HEK293 (cell line): ENCODE data around the gene P2RY6.

Experiments
- CTCF ChIA-PET: fragments of 350-600 bp; formaldehyde crosslinking; extraction: SDS; loops from one replicate; lab custom pipeline; 2021; ENCODE audit warnings: antibody characterized with exemption; lab: Yijun Ruan, JAX
- POLR2A ChIA-PET: fragments of 300-600 bp; formaldehyde crosslinking; extraction: SDS; loops from one replicate; lab custom pipeline; 2020; ENCODE audit warnings: antibody characterized with exemption, inconsistent platforms; lab: Yijun Ruan, JAX
- H3K27ac ChIP-seq: fragments of 200-500 bp; sonication (Bioruptor generic); 2 replicates; pipeline ENCODE4 v1.5.1; 2014; ENCODE audit warnings: low read depth, low read length, control low read depth, inconsistent platforms; ENCODE audit errors: extremely low read depth
- H3K36me3 ChIP-seq, 2 experiments: fragments of 200-500 bp in 1 of 2; sonication (Bioruptor generic) in 1 of 2; 1 replicate in 1 of 2; 2 replicates in 1 of 2; pipeline ENCODE4 v1.5.1; 2014 to 2017; ENCODE audit warnings: inconsistent platforms in 2 of 2, low read length in 2 of 2; ENCODE audit not compliant: control insufficient read depth in 2 of 2, insufficient read depth in 1 of 2
- H3K4me1 ChIP-seq: fragments of 200-500 bp; sonication (Bioruptor generic); 2 replicates; pipeline ENCODE4 v1.5.1; 2014; ENCODE audit warnings: mild to moderate bottlenecking, low read length, inconsistent platforms; ENCODE audit not compliant: control insufficient read depth, insufficient read depth
- H3K4me3 ChIP-seq: 2 replicates; pipeline ENCODE4 v1.5.1; 2011; ENCODE audit warnings: low read depth, mild to moderate bottlenecking, control low read depth, low read length, moderate library complexity
- H3K9me3 ChIP-seq: fragments of 200-500 bp; sonication (Bioruptor generic); 2 replicates; pipeline ENCODE4 v1.5.1; 2014; ENCODE audit warnings: low read depth, low read length, inconsistent platforms; ENCODE audit not compliant: control insufficient read depth, insufficient read depth
- HOXA7 ChIP-seq: sonication (generic); formaldehyde crosslinking; IDR thresholded peaks from 2 replicates; pipeline ENCODE4 v1.8.1; 2022; ENCODE audit warnings: missing genetic modification reagents, borderline replicate concordance
- KLF16 ChIP-seq: fragments of 450-650 bp; formaldehyde crosslinking; IDR thresholded peaks from 2 replicates; pipeline ENCODE4 v1.5.1; 2017; ENCODE audit warnings: missing biosample characterization, missing genetic modification characterization
- KLF7 ChIP-seq: fragments of 450-650 bp; formaldehyde crosslinking; IDR thresholded peaks from 2 replicates; pipeline ENCODE4 v1.5.1; 2016; ENCODE audit warnings: missing biosample characterization, missing genetic modification characterization, borderline replicate concordance
- MYNN ChIP-seq: fragments of 450-650 bp; formaldehyde crosslinking; IDR thresholded peaks from 2 replicates; pipeline ENCODE4 v1.5.1; 2016; ENCODE audit warnings: missing biosample characterization, missing genetic modification characterization, borderline replicate concordance
- PRDM10 ChIP-seq: fragments of 450-650 bp; formaldehyde crosslinking; IDR thresholded peaks from 2 replicates; pipeline ENCODE4 v1.5.1; 2016; ENCODE audit warnings: missing biosample characterization, missing genetic modification characterization
- REST ChIP-seq: fragments of 450-650 bp; formaldehyde crosslinking; IDR thresholded peaks from 2 replicates; pipeline ENCODE4 v1.5.1; 2016; ENCODE audit warnings: missing biosample characterization, missing genetic modification characterization
- YY1 ChIP-seq: fragments of 450-650 bp; formaldehyde crosslinking; IDR thresholded peaks from 2 replicates; pipeline ENCODE4 v1.5.1; 2018; ENCODE audit warnings: missing biosample characterization, missing genetic modification characterization
- ZFP3 ChIP-seq: fragments of 450-650 bp; formaldehyde crosslinking; IDR thresholded peaks from 2 replicates; pipeline ENCODE4 v1.5.1; 2016; ENCODE audit warnings: low read depth, missing biosample characterization, missing genetic modification characterization
- ZNF114 ChIP-seq: fragments of 450-650 bp; formaldehyde crosslinking; IDR thresholded peaks from 2 replicates; pipeline ENCODE4 v1.5.0; 2017; ENCODE audit warnings: missing biosample characterization, missing genetic modification characterization
- ZNF140 ChIP-seq: fragments of 450-650 bp; formaldehyde crosslinking; IDR thresholded peaks from 2 replicates; pipeline ENCODE4 v1.5.1; 2016; ENCODE audit warnings: missing biosample characterization, missing genetic modification characterization
- ZNF157 ChIP-seq: fragments of 450-650 bp; formaldehyde crosslinking; IDR thresholded peaks from 2 replicates; pipeline ENCODE4 v1.5.1; 2016; ENCODE audit warnings: missing biosample characterization, missing genetic modification characterization
- ZNF223 ChIP-seq: fragments of 450-650 bp; formaldehyde crosslinking; IDR thresholded peaks from 2 replicates; pipeline ENCODE4 v1.5.1; 2016; ENCODE audit warnings: missing biosample characterization, missing genetic modification characterization
- ZNF280C ChIP-seq: fragments of 450-650 bp; formaldehyde crosslinking; IDR thresholded peaks from 2 replicates; pipeline ENCODE4 v1.5.1; 2016; ENCODE audit warnings: missing biosample characterization, missing genetic modification characterization
- ZNF362 ChIP-seq: fragments of 450-650 bp; formaldehyde crosslinking; IDR thresholded peaks from 2 replicates; pipeline ENCODE4 v1.5.1; 2016; ENCODE audit warnings: missing biosample characterization, missing genetic modification characterization
- ZNF366 ChIP-seq: fragments of 450-650 bp; formaldehyde crosslinking; conservative IDR thresholded peaks from 2 replicates; pipeline ENCODE4 v1.5.1; 2016; ENCODE audit warnings: missing biosample characterization, missing genetic modification characterization
- ZNF37A ChIP-seq: fragments of 450-650 bp; IDR thresholded peaks from 2 replicates; pipeline ENCODE4 v1.5.1; 2018; ENCODE audit warnings: missing biosample characterization, missing genetic modification characterization
- ZNF398 ChIP-seq: fragments of 450-650 bp; formaldehyde crosslinking; IDR thresholded peaks from 2 replicates; pipeline ENCODE4 v1.5.1; 2017; ENCODE audit warnings: missing biosample characterization, missing genetic modification characterization
- ZNF416 ChIP-seq: fragments of 450-650 bp; formaldehyde crosslinking; IDR thresholded peaks from 2 replicates; pipeline ENCODE4 v1.5.1; 2016; ENCODE audit warnings: missing biosample characterization, missing genetic modification characterization
- ZNF423 ChIP-seq: fragments of 450-650 bp; formaldehyde crosslinking; IDR thresholded peaks from 2 replicates; pipeline ENCODE4 v1.5.1; 2016; ENCODE audit warnings: missing biosample characterization, missing genetic modification characterization
- ZNF600 ChIP-seq: fragments of 450-650 bp; formaldehyde crosslinking; IDR thresholded peaks from 2 replicates; pipeline ENCODE4 v1.5.1; 2016; ENCODE audit warnings: missing biosample characterization, missing genetic modification characterization
- ZNF621 ChIP-seq: fragments of 450-650 bp; formaldehyde crosslinking; IDR thresholded peaks from 2 replicates; pipeline ENCODE4 v1.5.1; 2017; ENCODE audit warnings: missing biosample characterization, missing genetic modification characterization

Gene P2RY6

GRCh38 chr11:73294604-73295003 is 22.5 kb downstream of the P2RY6 start (continued):
- no peak for TF ChIP-seq YY1 (tag by site-specific recombination)
- no peak for TF ChIP-seq ZNF621 (tag by site-specific recombination)
- no peak for TF ChIP-seq KLF7 (tag by site-specific recombination)
- TF ChIP-seq ZNF280C: no peak
- TF ChIP-seq ZNF114 (tag by site-specific recombination): no peak
- no peak for TF ChIP-seq KLF16 (tag by site-specific recombination)
- TF ChIP-seq, all 188 proteins: peak for 0

GRCh38 chr11:73295241-73295995 is 23.3 kb downstream of the P2RY6 start:
- no peaks in the 10 kb centered on the region for H3K9me3 ChIP-seq
- POLR2A ChIA-PET: interaction anchor here (0.5 kb wide), 1 partner anchor 25 kb away, joined by 4 read pairs; no protein-coding TSS in a partner anchor
- H3K27ac ChIP-seq: no peak overlapping the region
- H3K4me1 ChIP-seq: no peaks in the 10 kb centered on the region
- no peaks in the 10 kb centered on the region for H3K36me3 ChIP-seq
- CTCF ChIA-PET: interaction anchor here (0.5 to 6.4 kb wide), 29 partner anchors 11 to 804 kb away, joined by 3 to 75 read pairs (median 4); partner anchors contain the start of gene ARHGEF17
- no peak overlapping the region for H3K4me3 ChIP-seq
- TF ChIP-seq PRDM10 (0 out of 2 replicates have a peak, but pooled peaks have one; percentile 47), ZFP3 (tag by site-specific recombination) (no peak), MYNN (tag by site-specific recombination) (no peak), REST (tag by site-specific recombination) (no peak), ZNF366 (tag by site-specific recombination) (peak; percentile 54), ZNF37A (tag by site-specific recombination) (no peak), ZNF280C (no peak), ZNF600 (tag by site-specific recombination) (peak; percentile 87), ZNF416 (no peak), ZNF157 (no peak), ZNF423 (no peak), ZNF398 (no peak), ZNF140 (tag by site-specific recombination) (no peak), HOXA7 (CRISPR knock-in tag) (no peak), ZNF362 (tag by site-specific recombination) (no peak), ZNF223 (no peak)
